Spleen (tissue), 11 donors: ENCODE data around the gene MAIP1. TPM values are rescaled to one million over a fixed set of nuclear protein-coding genes. Genes with fewer than 3 reads are reported as not detected.

ENCODE experiments used
- DNase-seq: peaks from one replicate; pipeline ENCODE4 v3.0.0-alpha.2; 2020
- H3K27ac ChIP-seq, 8 donors: fragments of 200-600 bp; sonication (generic) in 7 of 8; 1 replicate in 4 of 8; 2 replicates in 4 of 8; pipeline versions ENCODE4 v1.5.0 to v1.8.0; 2016 to 2021; ENCODE audit warnings: inconsistent platforms in 4 of 8, mild to moderate bottlenecking in 4 of 8, moderate library complexity in 1 of 8
- H3K27me3 ChIP-seq, 7 donors: fragments of 200-600 bp; sonication (generic) in 6 of 7; replicated peaks in 1 of 7; 1 replicate in 4 of 7; 2 replicates in 3 of 7; pipeline versions ENCODE4 v1.5.0 to v1.8.0; 2016 to 2021; ENCODE audit warnings: inconsistent platforms in 3 of 7, mild to moderate bottlenecking in 1 of 7
- H3K36me3 ChIP-seq, 6 donors: fragments of 200-600 bp; sonication (generic) in 5 of 6; 1 replicate in 4 of 6; 2 replicates in 2 of 6; pipeline versions ENCODE4 v1.5.0 to v1.8.0; 2016 to 2021; ENCODE audit warnings: inconsistent platforms in 2 of 6
- H3K4me1 ChIP-seq, 6 donors: fragments of 200-600 bp; sonication (generic) in 5 of 6; 1 replicate in 3 of 6; 2 replicates in 3 of 6; pipeline versions ENCODE4 v1.5.0 to v1.8.0; 2016 to 2021; ENCODE audit warnings: inconsistent platforms in 3 of 6
- H3K4me3 ChIP-seq, 8 donors: fragments of 200-600 bp; sonication (generic) in 7 of 8; 1 replicate in 4 of 8; 2 replicates in 4 of 8; pipeline versions ENCODE4 v1.5.0 to v1.8.0; 2016 to 2021; ENCODE audit warnings: inconsistent platforms in 4 of 8, mild to moderate bottlenecking in 4 of 8, moderate library complexity in 2 of 8
- H3K9me3 ChIP-seq, 8 donors: fragments of 200-600 bp; sonication (generic) in 7 of 8; 1 replicate in 4 of 8; 2 replicates in 4 of 8; pipeline versions ENCODE4 v1.5.0 to v1.8.0; 2016 to 2021; ENCODE audit warnings: inconsistent platforms in 4 of 8
- POLR2A ChIP-seq, 3 donors: fragments of 450-650 bp; IDR thresholded peaks; one replicate each; pipeline ENCODE4 v1.5.1; 2017; ENCODE audit warnings: antibody characterized with exemption in 3 of 3, mild to moderate bottlenecking in 1 of 3
- POLR2AphosphoS5 ChIP-seq, 3 donors: sonication (generic); formaldehyde crosslinking; IDR thresholded peaks; one replicate each; pipeline ENCODE4 v1.5.1; 2017; ENCODE audit warnings: antibody characterized with exemption in 3 of 3
- WGBS, 5 donors: extraction: QIAGEN DNeasy Blood & Tissue Kit in 3 of 5; methylation state at CpG; one replicate each; pipeline versions ENCODE4 v1.1.5 to v1.1.7; 2013 to 2018; 5-methylcytosine and 5-hydroxymethylcytosine counted together
- intact Hi-C: fragments of 100-400 bp; cut with DNase I; formaldehyde crosslinking; loops from one replicate; pipeline ENCODE4 v1.15.0; 2023; ENCODE audit warnings: low total_unique reads
- polyA plus RNA-seq, 3 donors: library from polyadenylated mRNA; stranded (reverse); fragments of 200-250 nt; gene quantifications; one replicate each; pipeline ENCODE4 v1.2.1, GENCODE V29; 2013
- total RNA-seq, 7 donors: library from RNA; depleted of rRNA in 3 of 7; stranded (reverse); fragments of >200 nt in 3 of 7; fragmentation: NEBNext Ultra II Directional in 4 of 7; extraction: Animal tissue kit (Norgen Biotek cat#: 25700) in 4 of 7; gene quantifications; one replicate each; pipeline versions ENCODE4 v1.1.0 to v1.2.1, GENCODE V29; 2016 to 2021
- TF ChIP-seq, protein P1 (sequence below), 11 experiments: fragments of 200-600 bp in 7 of 11; fragments of 450-650 bp in 4 of 11; sonication (generic) in 4 of 11; IDR thresholded peaks in 8 of 11; conservative IDR thresholded peaks in 3 of 11; 1 replicate in 7 of 11; 2 replicates in 4 of 11; pipeline versions ENCODE4 v1.4.0 to v1.8.0; 2016 to 2021; ENCODE audit warnings: antibody characterized with exemption in 11 of 11, inconsistent platforms in 4 of 11, mild to moderate bottlenecking in 1 of 11
- donor health status: healthy with polysubstance abuse.
- donor health status: DM: no; HTN: no; CAD: no; lungs with moderate emphysema.
- donor health status: DM: no; HTN: no; CAD: no.
- donor health status: Bipolar disorder and iron deficiency.
- donor health status: healthy.
- donor health status: DM: no; HTN: no; CAD: no.
- donor health status: DM: yes; HTN: yes; CAD: no.

MAIP1 gene
- total and polyA plus RNA-seq, 10 donors: 8.1 to 24.8 (median 12.0) TPM

GRCh38 chr2:199966405-199966804 is 11.0 kb downstream of the MAIP1 start:
- 89 to 97% (median 96%) methylated on average over 2 of the region's 2 CpGs for WGBS, 5 donors
- no peaks in the 10 kb centered on the region for H3K9me3 ChIP-seq
- intact Hi-C loops: no loop called here
- TF ChIP-seq, protein P1, sequence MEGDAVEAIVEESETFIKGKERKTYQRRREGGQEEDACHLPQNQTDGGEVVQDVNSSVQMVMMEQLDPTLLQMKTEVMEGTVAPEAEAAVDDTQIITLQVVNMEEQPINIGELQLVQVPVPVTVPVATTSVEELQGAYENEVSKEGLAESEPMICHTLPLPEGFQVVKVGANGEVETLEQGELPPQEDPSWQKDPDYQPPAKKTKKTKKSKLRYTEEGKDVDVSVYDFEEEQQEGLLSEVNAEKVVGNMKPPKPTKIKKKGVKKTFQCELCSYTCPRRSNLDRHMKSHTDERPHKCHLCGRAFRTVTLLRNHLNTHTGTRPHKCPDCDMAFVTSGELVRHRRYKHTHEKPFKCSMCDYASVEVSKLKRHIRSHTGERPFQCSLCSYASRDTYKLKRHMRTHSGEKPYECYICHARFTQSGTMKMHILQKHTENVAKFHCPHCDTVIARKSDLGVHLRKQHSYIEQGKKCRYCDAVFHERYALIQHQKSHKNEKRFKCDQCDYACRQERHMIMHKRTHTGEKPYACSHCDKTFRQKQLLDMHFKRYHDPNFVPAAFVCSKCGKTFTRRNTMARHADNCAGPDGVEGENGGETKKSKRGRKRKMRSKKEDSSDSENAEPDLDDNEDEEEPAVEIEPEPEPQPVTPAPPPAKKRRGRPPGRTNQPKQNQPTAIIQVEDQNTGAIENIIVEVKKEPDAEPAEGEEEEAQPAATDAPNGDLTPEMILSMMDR (IDR thresholded peaks at IDR 0.05 in 8 of 11, conservative IDR thresholded peaks at IDR 0.05 in 3 of 11): no peak
- TF ChIP-seq POLR2AphosphoS5 (IDR thresholded peaks at IDR 0.05): no peak
- TF ChIP-seq POLR2A (IDR thresholded peaks at IDR 0.05): no peak
- no peak overlapping the region for H3K27ac ChIP-seq
- no peaks in the 10 kb centered on the region for H3K4me1 ChIP-seq
- H3K36me3 ChIP-seq: peaks cover 2 to 81% (median 39%) of the 10 kb centered on the region in 6 donors
- H3K27me3 ChIP-seq: no peaks in the 10 kb centered on the region
- no peak for DNase-seq
- no peak overlapping the region for H3K4me3 ChIP-seq

GRCh38 chr2:199966976-199967375 is 11.6 kb downstream of the MAIP1 start:
- no peak for DNase-seq
- intact Hi-C loops: no loop called here
- H3K4me3 ChIP-seq: no peak overlapping the region
- peaks cover 2 to 75% (median 34%) of the 10 kb centered on the region in 6 donors for H3K36me3 ChIP-seq
- TF ChIP-seq, protein P1 (IDR thresholded peaks at IDR 0.05 in 8 of 11, conservative IDR thresholded peaks at IDR 0.05 in 3 of 11): no peak
- H3K9me3 ChIP-seq: no peaks in the 10 kb centered on the region
- H3K27ac ChIP-seq: no peak overlapping the region
- H3K4me1 ChIP-seq: no peaks in the 10 kb centered on the region
- no peaks in the 10 kb centered on the region for H3K27me3 ChIP-seq
- WGBS, 5 donors: 84 to 98% (median 94%) methylated on average over 1 of the region's 1 CpG

DNA sequence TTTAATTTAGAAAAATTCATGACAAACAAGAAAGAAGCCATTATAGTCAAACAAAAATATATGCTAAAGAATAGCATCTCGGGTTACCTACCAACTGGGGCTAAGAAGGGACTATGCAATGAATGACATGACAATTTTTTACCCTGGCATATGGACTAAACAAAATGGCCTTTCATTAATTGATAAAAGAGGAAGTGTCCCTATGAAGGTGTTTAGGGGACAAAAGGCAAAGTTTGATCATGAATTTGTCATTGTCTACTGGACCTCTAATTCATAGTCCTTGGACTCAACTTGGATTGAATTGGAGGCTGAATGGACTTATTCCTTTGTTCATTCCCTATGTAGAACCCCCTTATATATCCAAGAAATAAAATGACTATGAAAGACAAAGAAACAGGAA is 12.7 kb downstream of the MAIP1 start:
- Histone ChIP-seq H3K4me1 (no peaks in the 10 kb centered on the region), H3K27ac (no peak overlapping the region), H3K27me3 (no peaks in the 10 kb centered on the region), H3K36me3 (peaks cover 2 to 64% (median 27%) of the 10 kb centered on the region in 6 donors), H3K4me3 (no peak overlapping the region), H3K9me3 (no peaks in the 10 kb centered on the region)
- DNase-seq: no peak
- TF ChIP-seq, protein P1 (IDR thresholded peaks at IDR 0.05 in 8 of 11, conservative IDR thresholded peaks at IDR 0.05 in 3 of 11): no peak
- TF ChIP-seq POLR2A (IDR thresholded peaks at IDR 0.05): no peak
- TF ChIP-seq POLR2AphosphoS5 (IDR thresholded peaks at IDR 0.05): no peak
- WGBS, 5 donors: 87 to 92% (median 90%) methylated on average over 1 of the region's 1 CpG
- intact Hi-C loops: no loop called here

- intact Hi-C loops: loop anchor here (10.0 kb wide), 1 partner anchor 733 kb away; no protein-coding TSS in a partner anchor
- DNase-seq: no peak
- WGBS, 5 donors: 91 to 96% (median 92%) methylated on average over 6 of the region's 6 CpGs
Measured at GRCh38 chr2:199972088-199972626, 16.8 kb downstream of the MAIP1 start.

More at GRCh38 chr2:199972088-199972626, 16.8 kb downstream of the MAIP1 start:
- TF ChIP-seq POLR2A (IDR thresholded peaks at IDR 0.05) (no peak), POLR2AphosphoS5 (IDR thresholded peaks at IDR 0.05) (no peak)
- TF ChIP-seq, protein P1 (IDR thresholded peaks at IDR 0.05 in 8 of 11, conservative IDR thresholded peaks at IDR 0.05 in 3 of 11): no peak
- H3K4me3 ChIP-seq: no peak overlapping the region
- H3K9me3 ChIP-seq: peaks cover 0 to 5% (median 0%) of the 10 kb centered on the region in 8 donors
- no peaks in the 10 kb centered on the region for H3K27me3 ChIP-seq
- peaks cover 0 to 24% (median 2%) of the 10 kb centered on the region in 6 donors for H3K36me3 ChIP-seq
- H3K4me1 ChIP-seq: no peaks in the 10 kb centered on the region
- H3K27ac ChIP-seq: no peak overlapping the region
